Measurements from ENCODE around the gene SUCO.
"Not testable (repeated sequence)": the region's sequence is repeated elsewhere in the genome, so short reads cannot be mapped to it uniquely, and the experiment has no call there.

The SUCO gene, protein sequence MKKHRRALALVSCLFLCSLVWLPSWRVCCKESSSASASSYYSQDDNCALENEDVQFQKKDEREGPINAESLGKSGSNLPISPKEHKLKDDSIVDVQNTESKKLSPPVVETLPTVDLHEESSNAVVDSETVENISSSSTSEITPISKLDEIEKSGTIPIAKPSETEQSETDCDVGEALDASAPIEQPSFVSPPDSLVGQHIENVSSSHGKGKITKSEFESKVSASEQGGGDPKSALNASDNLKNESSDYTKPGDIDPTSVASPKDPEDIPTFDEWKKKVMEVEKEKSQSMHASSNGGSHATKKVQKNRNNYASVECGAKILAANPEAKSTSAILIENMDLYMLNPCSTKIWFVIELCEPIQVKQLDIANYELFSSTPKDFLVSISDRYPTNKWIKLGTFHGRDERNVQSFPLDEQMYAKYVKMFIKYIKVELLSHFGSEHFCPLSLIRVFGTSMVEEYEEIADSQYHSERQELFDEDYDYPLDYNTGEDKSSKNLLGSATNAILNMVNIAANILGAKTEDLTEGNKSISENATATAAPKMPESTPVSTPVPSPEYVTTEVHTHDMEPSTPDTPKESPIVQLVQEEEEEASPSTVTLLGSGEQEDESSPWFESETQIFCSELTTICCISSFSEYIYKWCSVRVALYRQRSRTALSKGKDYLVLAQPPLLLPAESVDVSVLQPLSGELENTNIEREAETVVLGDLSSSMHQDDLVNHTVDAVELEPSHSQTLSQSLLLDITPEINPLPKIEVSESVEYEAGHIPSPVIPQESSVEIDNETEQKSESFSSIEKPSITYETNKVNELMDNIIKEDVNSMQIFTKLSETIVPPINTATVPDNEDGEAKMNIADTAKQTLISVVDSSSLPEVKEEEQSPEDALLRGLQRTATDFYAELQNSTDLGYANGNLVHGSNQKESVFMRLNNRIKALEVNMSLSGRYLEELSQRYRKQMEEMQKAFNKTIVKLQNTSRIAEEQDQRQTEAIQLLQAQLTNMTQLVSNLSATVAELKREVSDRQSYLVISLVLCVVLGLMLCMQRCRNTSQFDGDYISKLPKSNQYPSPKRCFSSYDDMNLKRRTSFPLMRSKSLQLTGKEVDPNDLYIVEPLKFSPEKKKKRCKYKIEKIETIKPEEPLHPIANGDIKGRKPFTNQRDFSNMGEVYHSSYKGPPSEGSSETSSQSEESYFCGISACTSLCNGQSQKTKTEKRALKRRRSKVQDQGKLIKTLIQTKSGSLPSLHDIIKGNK (N-terminal part only)

DNA sequence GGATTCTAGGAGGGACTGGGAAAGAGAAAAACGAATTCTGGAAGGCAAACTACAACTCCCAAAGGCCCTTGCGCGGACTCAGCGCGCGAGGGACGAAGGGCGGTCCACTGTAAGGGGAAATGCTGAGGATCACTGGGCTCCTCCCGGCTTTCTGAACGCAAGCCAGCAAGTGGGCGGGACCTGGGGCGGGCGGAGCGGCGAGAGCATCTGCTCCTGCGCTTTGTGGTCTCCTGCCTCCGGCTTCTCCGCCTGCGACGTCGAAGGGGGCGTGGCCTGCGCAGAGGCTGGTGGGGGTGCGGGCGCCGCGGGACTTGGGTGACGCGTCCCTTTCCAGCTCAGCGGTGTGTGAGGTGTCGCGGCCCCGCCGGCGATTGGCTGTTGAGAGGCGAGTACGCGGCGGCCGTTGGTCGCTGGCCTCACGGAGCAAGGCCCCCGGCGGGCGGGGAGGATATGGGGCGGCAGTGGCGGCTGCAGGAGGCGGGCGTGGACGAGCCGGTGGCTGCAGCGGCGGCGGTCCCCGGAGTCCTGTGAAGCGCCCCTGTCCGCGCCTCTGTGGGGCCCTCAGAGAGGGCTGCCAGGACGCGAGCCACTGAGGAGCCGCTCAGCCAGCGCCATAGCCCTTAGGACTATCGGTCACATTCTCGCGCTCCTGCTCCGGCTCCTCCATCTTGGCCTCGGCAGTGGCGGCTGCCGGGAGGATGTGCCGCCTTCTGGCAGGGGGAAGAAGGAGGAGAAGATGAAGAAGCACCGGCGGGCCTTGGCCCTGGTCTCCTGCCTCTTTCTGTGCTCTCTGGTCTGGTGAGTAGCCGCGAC, at the start of gene SUCO:
Gene SUCO, plus strand, starts transcription at position 451 of the 813 bp plus-strand sequence. Its CDS starts 286 bp downstream, at position 737.
- peak; percentile 99 for DNase-seq

DNA sequence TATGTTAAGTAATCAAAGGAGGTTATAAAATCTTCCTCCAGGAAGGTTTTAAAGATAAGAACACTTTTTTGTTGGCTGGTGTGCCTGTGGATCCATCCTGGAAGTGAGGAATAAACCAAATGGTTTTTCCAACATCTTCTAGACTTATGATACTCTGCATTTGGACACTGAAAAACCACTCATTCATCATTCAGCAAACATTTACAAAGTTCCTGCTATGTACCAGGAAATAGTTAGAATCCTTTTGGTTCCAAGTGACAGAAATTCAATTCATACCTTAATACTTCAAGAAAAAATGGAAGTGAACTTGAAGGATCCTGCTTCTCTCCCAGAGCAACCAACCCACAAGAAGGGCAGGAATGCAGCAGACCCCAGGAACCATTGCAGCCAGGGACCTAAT, 49.5 kb upstream of the SUCO start:
- no peak for DNase-seq

DNA sequence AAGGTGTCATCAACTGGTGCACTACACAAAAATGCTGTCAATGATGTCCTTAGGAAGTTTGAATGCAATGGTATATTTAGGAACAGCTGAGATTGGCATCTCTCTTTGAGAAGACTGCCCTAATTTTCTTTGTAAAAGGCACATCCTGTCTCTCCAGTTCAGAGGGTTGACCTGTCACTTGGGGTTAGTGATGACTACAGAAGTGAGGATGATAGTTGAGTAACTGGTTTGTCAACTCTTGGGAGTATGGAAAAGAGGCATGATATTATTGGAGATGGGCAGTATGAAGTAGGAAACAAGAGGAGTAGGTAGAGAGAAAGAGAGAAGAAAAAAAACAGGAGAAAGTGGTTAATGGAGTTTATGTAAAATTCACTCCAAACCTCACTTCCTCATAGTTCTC, 48.7 kb upstream of the SUCO start:
- DNase-seq = no peak

DNA sequence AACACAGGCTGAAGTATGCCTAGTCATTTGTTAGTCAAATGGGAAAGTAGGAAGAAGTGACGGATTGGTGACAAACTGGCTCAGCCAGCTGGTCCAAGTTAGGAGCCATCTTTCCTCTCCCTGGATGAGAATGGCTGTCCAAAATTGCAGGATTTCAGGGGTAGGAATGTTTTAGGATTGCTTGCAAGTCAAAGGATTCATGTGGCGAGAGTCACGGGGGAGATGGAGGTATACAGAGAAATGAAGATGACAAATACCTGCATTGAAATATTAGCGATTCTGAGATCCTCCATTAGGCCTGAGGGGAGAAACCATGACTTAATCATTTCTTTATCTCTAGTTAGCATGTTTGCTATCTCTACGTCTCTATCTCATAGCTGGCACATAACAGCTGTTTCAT, 47.3 kb upstream of the SUCO start:
- DNase-seq = no peak

DNA sequence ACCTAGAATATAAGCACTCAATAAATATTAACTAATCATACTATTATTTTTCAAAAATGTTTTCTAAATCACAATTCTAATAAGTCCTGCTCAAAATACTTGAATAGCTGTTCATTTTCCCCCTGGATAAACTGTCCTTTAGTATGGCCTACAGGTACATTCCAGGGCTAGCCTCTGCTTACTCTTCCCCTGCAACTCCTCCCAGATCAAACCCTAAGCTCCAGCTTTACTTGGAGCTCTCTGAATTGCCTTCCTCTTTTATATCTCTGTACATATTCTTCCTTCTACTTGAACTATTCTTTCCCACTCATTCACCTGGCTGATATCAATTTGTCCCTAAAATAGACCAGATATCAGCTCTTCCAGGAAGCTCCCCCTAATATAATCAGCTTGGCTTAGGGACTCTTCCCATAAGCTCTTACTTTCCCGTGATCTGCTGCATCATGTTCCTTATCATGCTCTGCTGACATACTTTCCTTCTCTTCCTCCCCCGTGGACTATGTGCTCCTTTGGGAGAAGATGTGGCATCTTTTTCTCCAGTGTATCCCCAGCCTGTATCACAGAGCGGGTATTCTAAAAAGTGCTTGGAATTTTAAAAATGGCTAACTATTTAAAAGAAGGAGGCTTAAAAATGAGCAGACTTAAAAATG, 46.0 kb upstream of the SUCO start:
- no peak for DNase-seq

DNA sequence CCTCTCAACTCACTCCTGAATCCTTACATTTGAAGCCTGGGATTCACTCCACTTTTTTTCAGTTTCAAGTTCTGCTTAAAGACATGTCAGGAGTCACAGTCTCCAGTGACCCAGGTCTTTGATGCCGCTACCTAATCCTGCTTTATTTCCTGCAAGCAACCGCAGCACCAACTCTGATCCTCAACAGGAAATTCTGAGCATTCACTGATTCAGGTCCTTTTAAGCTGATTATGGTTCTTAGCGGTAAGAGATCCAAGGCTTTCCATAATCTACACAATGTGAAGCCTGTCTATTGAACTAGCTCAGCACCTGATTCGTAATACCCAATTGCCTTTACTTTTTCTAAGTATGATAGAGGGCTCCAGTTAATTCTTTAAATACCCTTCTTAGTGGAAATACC, 45.4 kb upstream of the SUCO start:
- DNase-seq = no peak

DNA sequence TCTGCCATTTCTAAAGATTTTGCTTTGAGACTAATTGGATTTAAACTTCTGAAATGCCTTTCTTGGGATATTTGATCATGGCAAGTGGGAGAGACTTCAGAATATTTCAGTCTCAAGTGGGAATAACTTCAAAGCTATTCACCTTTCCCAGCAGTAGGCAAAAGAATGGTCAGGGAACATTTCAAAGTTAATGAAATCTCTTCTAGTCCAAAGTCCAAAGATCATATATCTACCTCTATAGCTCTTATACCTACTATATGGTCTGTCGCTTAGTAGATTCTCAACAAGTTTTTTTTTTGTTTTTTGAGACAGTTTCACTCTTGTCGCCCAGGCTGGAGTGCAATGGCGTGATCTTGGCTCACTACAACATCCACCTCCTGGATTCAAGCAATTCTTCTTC, 44.6 kb upstream of the SUCO start:
- DNase-seq = no peak

DNA sequence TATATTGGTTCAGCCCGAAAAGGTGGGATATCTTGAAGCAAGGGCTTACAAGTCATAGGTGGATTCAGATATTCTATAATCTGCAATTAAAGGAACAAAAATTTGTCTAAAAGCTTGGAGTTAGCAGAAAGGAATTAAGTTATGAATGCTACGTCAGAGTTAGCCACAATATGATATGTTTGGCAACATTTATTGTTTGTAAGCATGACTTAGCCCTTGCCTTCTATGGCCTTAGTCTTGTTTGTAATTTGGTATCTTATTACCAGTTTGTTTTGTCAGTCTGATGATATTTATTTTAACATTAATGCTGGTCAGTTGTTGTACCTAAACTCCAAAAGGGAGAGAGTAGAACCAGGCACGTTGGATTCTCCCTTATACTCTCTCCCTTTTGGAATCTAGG, 43.1 kb upstream of the SUCO start:
- no peak for DNase-seq

DNA sequence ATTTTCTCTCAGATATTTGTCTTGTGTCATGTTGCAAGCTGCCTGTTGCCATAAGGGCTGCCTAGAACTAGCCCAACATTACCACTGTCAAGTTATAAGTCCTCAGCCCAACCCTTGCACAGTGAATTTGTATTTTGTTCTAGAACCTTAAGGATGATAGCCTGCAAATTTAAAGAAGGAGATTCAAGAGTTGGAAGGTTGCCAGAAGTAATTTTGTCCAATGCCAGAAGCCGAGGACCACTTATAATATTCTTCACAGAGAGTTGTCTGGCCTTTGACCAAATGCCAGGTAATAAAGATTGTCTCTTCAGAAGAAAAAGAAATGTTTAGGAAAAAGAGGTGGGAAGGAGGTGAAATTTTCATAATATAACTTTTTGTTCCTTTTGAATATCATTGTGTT, 40.5 kb upstream of the SUCO start:
- no peak for DNase-seq

DNA sequence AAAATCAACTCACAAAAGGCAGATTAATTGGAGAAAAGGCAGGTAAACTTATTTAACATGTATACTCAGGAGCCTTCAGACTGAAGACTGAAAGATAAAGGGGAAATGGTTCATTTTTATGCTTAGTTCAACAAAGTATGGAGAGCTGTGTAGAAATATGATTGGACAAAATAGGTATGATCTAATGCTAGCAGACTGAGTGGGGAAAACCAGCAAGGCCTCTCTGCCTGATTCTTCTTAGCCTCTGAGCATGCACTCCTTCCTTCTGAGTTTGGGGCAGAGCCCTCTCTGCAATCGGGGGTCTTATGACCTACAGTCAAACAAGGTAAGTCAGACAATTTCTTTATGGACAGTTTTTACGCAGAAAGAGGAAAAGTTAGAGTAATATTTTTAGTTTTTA, 38.8 kb upstream of the SUCO start:
- DNase-seq = no peak

DNA sequence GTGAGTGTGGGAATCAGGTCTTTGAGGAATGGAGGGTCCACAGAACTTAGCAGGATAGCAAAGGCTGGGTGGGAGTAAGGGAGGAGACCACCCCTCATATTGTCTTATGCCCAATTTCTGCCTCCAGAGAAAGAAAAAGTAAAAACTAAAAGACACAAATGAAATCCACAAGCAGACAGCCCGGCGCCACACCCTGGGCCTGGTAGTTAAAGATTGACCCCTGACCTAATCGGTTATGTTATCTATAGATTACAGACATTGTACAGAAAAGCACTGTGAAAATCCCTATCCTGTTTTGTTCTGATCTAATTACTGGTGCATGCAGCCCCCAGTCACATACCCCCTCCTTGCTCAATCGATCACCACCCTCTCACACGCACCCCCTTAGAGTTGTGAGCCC, 36.8 kb upstream of the SUCO start:
- DNase-seq = not testable (repeated sequence)

DNA sequence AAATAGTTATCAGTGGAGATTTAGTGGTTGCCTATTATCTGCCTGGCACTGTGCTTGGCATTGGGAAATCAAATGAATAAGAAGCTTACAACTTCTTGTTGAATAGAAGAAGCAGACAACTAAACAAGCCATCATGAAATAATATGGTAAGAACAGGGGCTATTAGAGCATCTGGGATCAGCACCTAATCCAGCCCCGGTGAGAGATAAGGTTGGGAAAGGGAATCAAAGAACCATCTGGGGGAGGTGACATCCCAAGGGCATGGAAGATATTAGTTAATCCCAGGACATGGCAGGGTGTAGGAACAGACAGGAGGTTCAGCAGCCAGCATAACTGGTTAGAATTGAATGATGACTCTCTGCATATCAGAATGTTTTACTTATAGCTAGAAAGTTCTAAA, 36.3 kb upstream of the SUCO start:
- no peak for DNase-seq

DNA sequence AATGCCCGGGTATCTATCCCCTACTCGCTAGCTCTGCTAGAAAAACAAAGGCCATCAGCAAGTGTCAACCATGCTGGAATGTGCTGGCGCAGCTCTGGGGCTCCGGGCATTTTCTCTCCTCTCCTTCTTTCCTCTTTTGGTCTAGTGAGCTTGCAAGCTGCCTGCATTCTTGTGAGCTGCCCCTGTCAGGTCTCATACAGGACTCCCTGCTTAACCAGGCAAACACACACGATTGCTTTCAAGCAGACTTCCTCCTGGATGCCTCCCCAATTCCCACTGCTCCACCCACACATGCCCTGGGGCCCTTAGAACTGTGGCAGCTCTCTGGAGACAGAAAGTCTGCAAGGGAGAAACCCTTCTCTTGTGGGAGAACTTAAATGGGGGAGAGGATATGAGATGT, 35.7 kb upstream of the SUCO start:
- DNase-seq = no peak

DNA sequence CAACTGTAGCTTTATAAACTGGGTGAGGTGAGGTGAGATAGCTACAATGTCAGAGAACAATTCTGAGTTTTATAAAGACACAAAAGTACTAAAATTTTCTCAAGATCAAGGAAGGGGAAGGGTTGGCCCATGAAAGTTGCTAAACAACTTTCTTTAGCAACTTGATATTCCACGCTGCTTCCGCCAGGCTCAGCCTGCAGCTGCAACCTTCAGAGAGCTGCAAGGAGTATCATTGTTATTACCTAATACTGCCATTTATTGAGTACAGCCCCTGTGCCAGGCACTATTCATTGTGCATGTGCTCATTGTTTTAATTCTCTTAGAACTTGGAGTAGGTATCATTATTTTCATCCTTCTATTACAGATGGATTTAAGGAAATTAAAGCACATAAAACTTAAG, 34.1 kb upstream of the SUCO start:
- no peak for DNase-seq

DNA sequence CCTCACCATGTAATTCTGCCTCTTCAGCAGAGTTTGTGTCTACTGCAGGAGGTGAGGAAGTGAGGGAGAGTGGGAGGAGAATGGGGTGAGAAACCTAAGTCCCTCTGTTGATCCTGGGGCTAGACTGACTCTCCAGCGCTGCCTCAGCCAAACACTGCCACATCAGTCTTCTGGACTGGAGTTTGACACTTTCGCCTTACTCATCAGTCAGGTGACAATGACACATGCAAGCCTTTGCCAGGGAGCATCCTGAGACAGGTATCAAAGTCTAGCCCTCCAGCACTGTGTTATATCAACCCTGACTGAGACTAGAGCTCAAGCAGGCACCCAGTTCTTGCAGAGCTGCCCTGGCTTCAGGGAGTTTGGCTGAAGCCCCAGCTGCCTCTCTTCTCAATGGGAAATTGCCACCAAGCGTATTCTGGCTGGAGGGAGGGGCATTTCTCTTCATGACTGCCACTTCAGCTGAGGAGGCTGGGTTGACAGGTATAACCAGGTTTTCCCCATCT, 33.3 kb upstream of the SUCO start:
- DNase-seq = no peak

DNA sequence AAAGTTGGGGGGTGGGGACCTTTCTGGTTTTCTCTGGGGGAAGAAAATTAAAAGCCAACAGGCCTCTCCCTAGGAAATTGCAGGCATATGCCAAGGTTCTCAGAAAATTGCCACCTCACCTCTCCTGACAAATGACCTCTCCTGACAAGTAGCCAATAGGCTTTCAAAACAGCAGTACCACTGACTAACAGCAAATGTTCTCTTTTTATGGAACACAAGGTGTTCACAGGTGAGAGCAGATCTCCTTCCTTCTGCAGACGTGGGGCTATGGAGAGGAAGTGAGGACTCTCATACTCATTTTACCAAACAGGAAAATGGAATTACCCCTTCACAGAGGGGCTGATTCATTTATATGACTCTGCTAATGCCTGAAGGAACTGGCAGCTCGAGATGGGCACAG, 32.7 kb upstream of the SUCO start:
- DNase-seq = no peak

DNA sequence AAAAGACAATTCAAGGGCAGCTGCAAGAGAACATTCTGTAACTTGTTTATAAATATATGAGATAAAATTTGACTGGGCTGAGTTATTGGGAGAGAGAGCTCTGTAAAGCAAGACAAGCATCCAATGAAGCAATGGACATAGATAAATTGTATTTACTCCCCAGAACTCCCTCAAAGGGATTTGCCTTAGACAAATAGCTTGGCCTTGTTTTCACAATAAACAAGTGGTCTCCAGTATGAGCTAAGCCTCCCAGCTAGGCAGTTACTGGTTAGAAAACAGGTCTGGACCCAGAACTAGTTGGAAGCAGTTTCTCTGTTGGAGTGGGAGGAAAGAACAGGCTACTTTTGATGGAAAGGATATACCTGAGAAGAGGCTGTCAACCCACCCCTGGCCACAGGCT, 25.2 kb upstream of the SUCO start:
- no peak for DNase-seq

DNA sequence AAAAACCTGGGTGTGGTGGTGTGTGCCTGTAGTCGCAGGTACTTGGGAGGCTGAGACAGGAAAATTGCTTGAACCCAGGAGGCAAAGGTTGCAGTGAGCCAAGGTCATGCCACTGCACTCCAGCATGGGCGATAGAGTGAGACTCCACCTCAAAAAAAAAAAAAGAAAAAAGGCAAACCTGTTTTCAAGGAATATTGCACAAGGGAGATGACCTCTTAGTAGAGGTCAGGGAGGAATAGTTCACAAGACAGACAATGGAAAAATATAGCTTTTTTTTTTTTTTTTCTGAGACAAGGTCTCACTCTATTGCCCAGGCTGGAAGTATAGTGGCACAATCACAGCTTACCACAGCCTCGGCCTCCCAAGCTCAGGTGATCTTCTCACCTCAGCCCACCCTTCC, 22.5 kb upstream of the SUCO start:
- DNase-seq = no peak

DNA sequence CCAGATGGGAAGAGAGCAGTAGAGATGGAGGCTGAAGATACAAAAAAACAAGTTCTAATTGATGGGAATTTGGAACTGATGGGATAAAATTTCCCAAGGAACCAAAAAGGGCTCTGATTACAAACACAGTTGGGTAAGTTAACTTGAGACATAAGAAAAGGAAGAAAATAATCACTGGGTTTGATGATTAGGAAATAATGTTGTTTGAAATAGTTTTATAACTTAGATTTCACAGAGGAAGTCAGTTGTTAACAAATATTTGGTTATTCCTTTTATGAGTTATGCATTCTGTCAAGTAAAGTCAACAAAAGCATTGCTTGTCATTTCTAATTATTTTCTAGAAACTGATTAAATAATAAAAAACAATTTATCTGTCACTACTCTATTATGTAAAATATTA, 20.4 kb upstream of the SUCO start:
- DNase-seq = no peak

DNA sequence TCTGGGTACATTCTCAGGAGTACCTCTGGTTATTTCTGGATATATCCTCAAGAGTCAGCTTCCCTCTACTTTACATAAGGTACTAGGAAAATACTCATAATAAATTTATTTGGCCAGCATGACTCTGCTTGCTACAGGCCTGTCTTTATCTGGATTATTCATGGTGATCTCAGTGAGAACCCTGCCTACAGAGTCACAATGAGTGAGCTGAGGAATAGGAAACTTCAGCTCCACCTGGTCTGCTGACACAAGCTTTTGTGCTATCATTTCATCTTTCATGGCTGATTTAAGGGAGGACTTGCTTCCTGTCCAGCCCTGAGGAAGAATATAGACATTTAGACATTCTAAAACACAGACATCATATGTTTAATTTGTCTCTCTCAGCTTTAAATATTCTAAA, 19.5 kb upstream of the SUCO start:
- no peak for DNase-seq

DNA sequence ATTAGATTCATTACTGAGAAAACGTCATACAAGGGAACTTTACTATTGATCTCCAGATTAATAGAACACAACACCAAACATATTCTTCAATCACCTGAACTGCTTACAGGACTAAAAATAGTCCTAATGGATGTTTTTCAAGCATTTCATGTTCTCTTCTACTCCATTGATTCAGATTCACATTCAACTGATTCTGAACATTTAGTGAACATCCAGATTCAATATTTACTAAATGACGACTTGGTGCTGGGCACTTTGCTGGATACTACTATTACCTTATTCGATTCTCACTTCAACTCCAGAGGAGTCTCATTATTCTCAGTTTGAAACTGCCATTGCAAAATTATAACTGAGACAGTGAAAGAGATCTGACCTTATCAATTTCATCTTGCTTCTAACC, 18.8 kb upstream of the SUCO start:
- DNase-seq = no peak

DNA sequence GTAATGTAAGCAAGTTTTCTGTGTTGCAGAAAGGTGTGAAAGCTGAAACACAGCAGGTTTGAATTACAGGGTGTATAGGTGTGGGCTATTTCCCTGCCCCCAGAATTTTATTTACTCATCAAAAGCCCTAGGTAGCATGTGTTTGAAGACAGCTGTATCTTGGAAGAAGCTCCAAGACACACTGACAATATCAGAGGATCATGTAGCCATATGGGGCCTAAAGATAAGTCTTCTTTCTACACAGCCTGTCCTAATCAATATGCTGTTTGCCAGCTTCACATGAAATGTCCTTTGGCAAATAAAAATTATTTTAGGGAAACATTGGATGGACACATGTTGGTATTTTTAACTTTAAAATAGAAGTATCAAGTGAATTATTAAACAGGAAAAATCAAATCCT, 17.5 kb upstream of the SUCO start:
- no peak for DNase-seq

Data from NCI-H146 (cell line).